Measurements from ENCODE around the gene HTR4.

GRCh38 chr5:148623741-148624140, 30.6 kb downstream of the HTR4 start:
- TF ChIP-seq CTCF (conservative IDR thresholded peaks at IDR 0.05 in 1 of 2, IDR thresholded peaks at IDR 0.05 in 1 of 2; ENCODE audit: low read depth in 1 of 2, low read length in 2 of 2) = no peak
- no peak for TF ChIP-seq EZH2 (IDR thresholded peaks at IDR 0.05; ENCODE audit: low read length, missing control alignments)
